Body of pancreas (tissue), 4 donors: ENCODE data around the gene ANKRD33B.

Source experiments
- POLR2A ChIP-seq, 3 donors: fragments of 450-650 bp; IDR thresholded peaks; one replicate each; pipeline ENCODE4 v1.6.1; 2016; ENCODE audit warnings: antibody characterized with exemption in 3 of 3, mild to moderate bottlenecking in 2 of 3
- TF ChIP-seq, protein P1 (sequence below), 7 experiments: fragments of 450-650 bp in 4 of 7; fragments of 200-600 bp in 3 of 7; sonication (generic) in 3 of 7; IDR thresholded peaks; one replicate each; pipeline ENCODE4 v1.5.1; 2016 to 2019; ENCODE audit warnings: antibody characterized with exemption in 7 of 7

DNA sequence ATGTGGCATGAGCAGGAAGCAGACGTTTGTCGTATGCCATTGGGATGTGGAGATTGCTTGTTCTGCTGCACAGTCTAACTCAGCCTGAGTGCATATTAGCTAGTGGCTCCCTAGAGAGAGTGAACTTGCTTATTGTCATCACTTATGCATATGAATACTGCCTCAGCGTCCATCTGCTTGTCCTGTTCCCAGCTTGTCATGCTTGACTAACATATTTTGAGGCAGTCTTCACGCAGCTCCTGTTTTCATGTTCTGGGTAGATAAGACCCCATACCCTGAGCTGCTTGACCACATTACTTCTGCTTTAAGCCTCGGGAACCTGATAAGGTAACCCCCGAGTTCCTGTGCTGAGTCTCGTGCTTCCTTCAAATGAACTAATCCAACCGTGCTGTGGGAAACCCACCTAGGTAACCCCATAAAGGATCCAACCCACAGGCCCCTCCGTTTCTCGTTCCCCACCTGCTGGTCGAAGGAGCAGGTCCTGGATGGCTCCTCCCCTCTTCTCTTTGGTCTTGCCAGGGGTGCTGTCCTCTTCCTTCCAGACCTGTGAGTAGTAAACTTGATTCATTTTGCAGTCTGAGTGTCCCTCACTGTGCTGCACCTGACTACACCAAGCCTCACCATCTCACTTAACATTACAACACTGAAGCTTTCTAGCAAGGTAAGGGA is 25.0 kb downstream of the ANKRD33B start:
- TF ChIP-seq, protein P1, sequence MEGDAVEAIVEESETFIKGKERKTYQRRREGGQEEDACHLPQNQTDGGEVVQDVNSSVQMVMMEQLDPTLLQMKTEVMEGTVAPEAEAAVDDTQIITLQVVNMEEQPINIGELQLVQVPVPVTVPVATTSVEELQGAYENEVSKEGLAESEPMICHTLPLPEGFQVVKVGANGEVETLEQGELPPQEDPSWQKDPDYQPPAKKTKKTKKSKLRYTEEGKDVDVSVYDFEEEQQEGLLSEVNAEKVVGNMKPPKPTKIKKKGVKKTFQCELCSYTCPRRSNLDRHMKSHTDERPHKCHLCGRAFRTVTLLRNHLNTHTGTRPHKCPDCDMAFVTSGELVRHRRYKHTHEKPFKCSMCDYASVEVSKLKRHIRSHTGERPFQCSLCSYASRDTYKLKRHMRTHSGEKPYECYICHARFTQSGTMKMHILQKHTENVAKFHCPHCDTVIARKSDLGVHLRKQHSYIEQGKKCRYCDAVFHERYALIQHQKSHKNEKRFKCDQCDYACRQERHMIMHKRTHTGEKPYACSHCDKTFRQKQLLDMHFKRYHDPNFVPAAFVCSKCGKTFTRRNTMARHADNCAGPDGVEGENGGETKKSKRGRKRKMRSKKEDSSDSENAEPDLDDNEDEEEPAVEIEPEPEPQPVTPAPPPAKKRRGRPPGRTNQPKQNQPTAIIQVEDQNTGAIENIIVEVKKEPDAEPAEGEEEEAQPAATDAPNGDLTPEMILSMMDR (IDR thresholded peaks at IDR 0.05) = no peak
- TF ChIP-seq POLR2A (IDR thresholded peaks at IDR 0.05) = no peak
